Activated T-cell treated with anti-CD3 and anti-CD28 coated beads for 4 hours (primary cell): ENCODE data around the gene CYP2D6.
A peak's percentile ranks its signal among the peaks of the same experiment; 100 is the strongest.
"Not testable (repeated sequence)": the region's sequence is repeated elsewhere in the genome, so short reads cannot be mapped to it uniquely, and the experiment has no call there.

ENCODE experiments used
- DNase-seq: peaks from one replicate; pipeline ENCODE4 v3.0.0-alpha.2; 2020

The CYP2D6 gene

GRCh38 chr22:42130639-42131431 lies at the start of gene CYP2D6:
CYP2D6 (minus strand) TSS chr22:42130810; CDS start chr22:42130791, 19 bp downstream.
- DNase-seq: not testable (repeated sequence)

GRCh38 chr22:42179616-42180015 lies 49.0 kb upstream of the CYP2D6 start:
- no peak for DNase-seq

- no peak for DNase-seq
These were observed 48.4 kb upstream of the CYP2D6 start for GRCh38 chr22:42178910-42179519.

- no peak for DNase-seq
These were observed 47.3 kb upstream of the CYP2D6 start for GRCh38 chr22:42177891-42178336.

GRCh38 chr22:42176255-42176915 lies 45.8 kb upstream of the CYP2D6 start:
- DNase-seq: no peak

- no peak for DNase-seq
These were observed 43.5 kb upstream of the CYP2D6 start for GRCh38 chr22:42174062-42174461.

- DNase-seq: no peak
These were observed 42.7 kb upstream of the CYP2D6 start for GRCh38 chr22:42173183-42173926.

GRCh38 chr22:42172773-42173172 lies 42.2 kb upstream of the CYP2D6 start:
- no peak for DNase-seq

GRCh38 chr22:42171946-42172719 lies 41.5 kb upstream of the CYP2D6 start:
- no peak for DNase-seq

GRCh38 chr22:42171417-42171816 lies 40.8 kb upstream of the CYP2D6 start:
- DNase-seq: no peak

GRCh38 chr22:42170946-42171345 lies 40.3 kb upstream of the CYP2D6 start:
- no peak for DNase-seq

- peak; percentile 53 for DNase-seq
These were observed 38.5 kb upstream of the CYP2D6 start for GRCh38 chr22:42169055-42169469.

- DNase-seq: no peak
These were observed 37.9 kb upstream of the CYP2D6 start for GRCh38 chr22:42168476-42168875.

- no peak for DNase-seq
These were observed 36.5 kb upstream of the CYP2D6 start for GRCh38 chr22:42167066-42167465.

- DNase-seq: no peak
These were observed 34.3 kb upstream of the CYP2D6 start for GRCh38 chr22:42164901-42165300.

GRCh38 chr22:42163515-42163914 lies 32.9 kb upstream of the CYP2D6 start:
- no peak for DNase-seq

- no peak for DNase-seq
These were observed 32.3 kb upstream of the CYP2D6 start for GRCh38 chr22:42162728-42163489.

- no peak for DNase-seq
These were observed 30.5 kb upstream of the CYP2D6 start for GRCh38 chr22:42160830-42161696.

- no peak for DNase-seq
These were observed 29.6 kb upstream of the CYP2D6 start for GRCh38 chr22:42160251-42160650.

- no peak for DNase-seq
These were observed 28.0 kb upstream of the CYP2D6 start for GRCh38 chr22:42158456-42159132.
